RKO (cell line): ENCODE results near the gene SDS.

Experiments
- DNase-seq: peaks from one replicate; pipeline ENCODE4 v3.0.0-alpha.2; 2016; ENCODE audit warnings: low spot score

The SDS gene

DNA sequence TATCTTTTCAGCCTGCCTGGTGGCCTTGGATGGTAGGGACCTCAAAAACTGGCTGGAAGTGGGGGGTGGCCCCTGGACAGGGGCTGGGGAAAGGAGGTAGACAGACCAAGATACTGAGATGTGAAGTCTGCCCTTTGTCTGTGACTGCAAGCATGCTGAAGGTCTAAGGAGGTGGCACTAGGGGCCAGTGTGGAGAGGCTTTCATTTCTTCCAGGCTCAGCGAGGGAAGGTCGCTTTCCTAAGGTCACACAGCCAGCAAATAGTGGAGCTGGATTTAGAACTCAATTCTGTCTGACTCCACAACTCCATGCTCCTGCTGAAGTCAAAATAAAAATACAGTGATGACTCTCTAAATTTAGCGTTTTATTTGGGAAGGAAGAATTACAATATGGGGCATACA, 56.6 kb downstream of the SDS start:
- DNase-seq: no peak

DNA sequence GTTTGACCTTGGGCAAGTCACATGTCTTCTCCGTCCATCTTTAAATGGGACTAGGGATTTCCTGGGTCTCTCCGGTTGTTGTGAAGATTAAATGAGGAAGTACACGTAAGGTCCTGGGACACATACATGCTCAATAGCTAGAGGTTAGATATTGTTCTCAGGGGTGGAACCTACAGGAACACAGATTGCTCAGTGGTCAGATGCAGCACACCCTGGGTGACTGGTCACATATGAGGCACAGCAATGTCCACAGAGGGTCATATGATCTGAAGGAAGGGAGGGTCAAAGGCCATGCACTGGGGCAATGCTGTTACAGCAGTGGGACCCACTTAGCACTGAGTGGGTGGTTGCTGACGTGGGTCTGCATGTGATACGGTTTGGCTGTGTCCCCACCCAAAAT, 57.3 kb downstream of the SDS start:
- DNase-seq: no peak

DNA sequence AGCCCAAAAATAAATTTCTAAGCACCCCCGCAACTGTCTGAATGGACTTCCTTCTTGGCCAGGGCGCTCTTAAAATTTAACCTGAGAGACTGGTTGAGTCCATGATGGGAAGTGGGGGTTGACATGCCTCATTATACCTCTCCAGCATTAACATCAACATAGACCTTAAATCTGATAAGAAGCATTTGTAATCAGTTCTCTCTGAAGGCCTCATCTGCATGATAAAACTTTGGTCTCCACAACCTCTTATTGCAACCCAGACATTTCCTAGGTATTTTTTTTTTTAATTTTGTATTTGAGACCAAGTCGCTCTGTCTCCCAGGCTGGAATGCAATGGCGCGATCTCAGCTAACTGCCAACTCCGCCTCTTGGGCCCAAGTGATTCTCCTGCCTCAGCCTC, 58.4 kb downstream of the SDS start:
- DNase-seq: no peak
